Measurements from ENCODE around the gene PCLO. TPM values are rescaled to one million over a fixed set of nuclear protein-coding genes. Genes with fewer than 3 reads are reported as not detected.

Gene PCLO
- polyA plus RNA-seq, 1 donor (not counting 4 experiments of a cell fraction or from before 2014, with no cell fraction given): 1.8 TPM

- DNase-seq (ENCODE audit: low read depth, low spot score): no peak
- no peak overlapping the region for H3K9ac ChIP-seq (ENCODE audit: control insufficient read depth, extremely low read depth, insufficient read depth, low read length)
These were observed 108.7 kb downstream of the PCLO start for GRCh38 chr7:83053965-83054364.

DNA sequence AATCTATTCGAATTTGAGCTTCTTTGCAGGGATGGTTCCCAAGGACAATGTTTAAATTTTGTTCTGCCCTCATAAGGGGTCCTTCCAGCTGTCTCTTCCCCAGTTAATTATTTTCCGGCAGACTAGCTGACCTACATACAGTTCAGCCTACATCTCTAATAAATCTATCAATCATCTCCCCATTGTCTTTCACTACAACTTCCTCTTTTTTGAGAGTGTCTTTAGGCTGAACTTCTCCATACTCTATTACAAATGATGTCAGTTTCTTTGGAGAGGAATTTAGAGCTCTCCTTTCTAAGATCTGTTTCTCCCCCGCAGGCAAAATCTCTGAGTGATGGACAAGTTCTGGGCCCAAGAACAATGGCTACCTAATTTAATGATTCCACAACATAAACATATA, 122.2 kb downstream of the PCLO start:
- FAIRE-seq: no peak
- TF ChIP-seq, protein P1, sequence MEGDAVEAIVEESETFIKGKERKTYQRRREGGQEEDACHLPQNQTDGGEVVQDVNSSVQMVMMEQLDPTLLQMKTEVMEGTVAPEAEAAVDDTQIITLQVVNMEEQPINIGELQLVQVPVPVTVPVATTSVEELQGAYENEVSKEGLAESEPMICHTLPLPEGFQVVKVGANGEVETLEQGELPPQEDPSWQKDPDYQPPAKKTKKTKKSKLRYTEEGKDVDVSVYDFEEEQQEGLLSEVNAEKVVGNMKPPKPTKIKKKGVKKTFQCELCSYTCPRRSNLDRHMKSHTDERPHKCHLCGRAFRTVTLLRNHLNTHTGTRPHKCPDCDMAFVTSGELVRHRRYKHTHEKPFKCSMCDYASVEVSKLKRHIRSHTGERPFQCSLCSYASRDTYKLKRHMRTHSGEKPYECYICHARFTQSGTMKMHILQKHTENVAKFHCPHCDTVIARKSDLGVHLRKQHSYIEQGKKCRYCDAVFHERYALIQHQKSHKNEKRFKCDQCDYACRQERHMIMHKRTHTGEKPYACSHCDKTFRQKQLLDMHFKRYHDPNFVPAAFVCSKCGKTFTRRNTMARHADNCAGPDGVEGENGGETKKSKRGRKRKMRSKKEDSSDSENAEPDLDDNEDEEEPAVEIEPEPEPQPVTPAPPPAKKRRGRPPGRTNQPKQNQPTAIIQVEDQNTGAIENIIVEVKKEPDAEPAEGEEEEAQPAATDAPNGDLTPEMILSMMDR (optimal IDR thresholded peaks at IDR 0.05 in 1 of 3, IDR thresholded peaks at IDR 0.05 in 1 of 3, conservative IDR thresholded peaks at IDR 0.05 in 1 of 3; ENCODE audit: extremely low read depth in 1 of 3, insufficient read depth in 2 of 3, low read length in 3 of 3): no peak
- TF ChIP-seq EZH2 (IDR thresholded peaks at IDR 0.05; ENCODE audit: low read length): no peak

More at GRCh38 chr7:83053965-83054364, 108.7 kb downstream of the PCLO start:
- Histone ChIP-seq H2AFZ (ENCODE audit: control insufficient read depth, low read length) (no peak overlapping the region), H3K4me2 (ENCODE audit: control insufficient read depth, extremely low read depth, insufficient read depth, low read depth, low read length) (no peak overlapping the region), H3K27ac (ENCODE audit: control insufficient read depth, insufficient read depth, low read length) (no peak overlapping the region), H3K9me1 (ENCODE audit: control insufficient read depth, extremely low read depth, insufficient read depth, low read length) (no peaks in the 10 kb centered on the region), H4K20me1 (ENCODE audit: control insufficient read depth, extremely low read depth, insufficient read depth, low read length) (no peaks in the 10 kb centered on the region), H3K4me1 (ENCODE audit: control insufficient read depth, extremely low read depth, insufficient read depth, low read length) (no peaks in the 10 kb centered on the region), H3K4me3 (ENCODE audit: control insufficient read depth in 2 of 3, extremely low read depth in 1 of 3, insufficient read depth in 2 of 3, low read depth in 1 of 3, low read length in 3 of 3) (no peak overlapping the region), H3K27me3 (ENCODE audit: control insufficient read depth, extremely low read depth, insufficient read depth, low read length) (no peaks in the 10 kb centered on the region), H3K79me2 (ENCODE audit: control insufficient read depth, insufficient read depth, low read length) (no peaks in the 10 kb centered on the region), H3K9me3 (ENCODE audit: control insufficient read depth, low read depth, low read length) (no peaks in the 10 kb centered on the region), H3K36me3 (ENCODE audit: control insufficient read depth in 2 of 2, extremely low read depth in 1 of 2, insufficient read depth in 2 of 2, low read length in 2 of 2) (no peaks in the 10 kb centered on the region)
- dilution Hi-C loops (cut with MboI; ENCODE audit: extremely low pct_ligation_motif_present, low sequenced_read_pairs): no loop called here
- no peak for FAIRE-seq
- TF ChIP-seq, protein P1 (optimal IDR thresholded peaks at IDR 0.05 in 1 of 3, IDR thresholded peaks at IDR 0.05 in 1 of 3, conservative IDR thresholded peaks at IDR 0.05 in 1 of 3; ENCODE audit: extremely low read depth in 1 of 3, insufficient read depth in 2 of 3, low read length in 3 of 3): no peak
- TF ChIP-seq EZH2 (IDR thresholded peaks at IDR 0.05; ENCODE audit: low read length): no peak

More for the DNA sequence above, 122.2 kb downstream of the PCLO start:
- no peak for DNase-seq (ENCODE audit: low read depth, low spot score)
- no peaks in the 10 kb centered on the region for H3K36me3 ChIP-seq (ENCODE audit: control insufficient read depth in 2 of 2, extremely low read depth in 1 of 2, insufficient read depth in 2 of 2, low read length in 2 of 2)
- H3K27ac ChIP-seq (ENCODE audit: control insufficient read depth, insufficient read depth, low read length): no peak overlapping the region
- H3K4me1 ChIP-seq (ENCODE audit: control insufficient read depth, extremely low read depth, insufficient read depth, low read length): no peaks in the 10 kb centered on the region
- H3K27me3 ChIP-seq (ENCODE audit: control insufficient read depth, extremely low read depth, insufficient read depth, low read length): no peaks in the 10 kb centered on the region
- H2AFZ ChIP-seq (ENCODE audit: control insufficient read depth, low read length): no peak overlapping the region
- no peak overlapping the region for H3K4me2 ChIP-seq (ENCODE audit: control insufficient read depth, extremely low read depth, insufficient read depth, low read depth, low read length)
- no peaks in the 10 kb centered on the region for H3K9me3 ChIP-seq (ENCODE audit: control insufficient read depth, low read depth, low read length)
- no peaks in the 10 kb centered on the region for H4K20me1 ChIP-seq (ENCODE audit: control insufficient read depth, extremely low read depth, insufficient read depth, low read length)
- no peaks in the 10 kb centered on the region for H3K79me2 ChIP-seq (ENCODE audit: control insufficient read depth, insufficient read depth, low read length)
- H3K9ac ChIP-seq (ENCODE audit: control insufficient read depth, extremely low read depth, insufficient read depth, low read length): no peak overlapping the region
- H3K4me3 ChIP-seq (ENCODE audit: control insufficient read depth in 2 of 3, extremely low read depth in 1 of 3, insufficient read depth in 2 of 3, low read depth in 1 of 3, low read length in 3 of 3): no peak overlapping the region
- dilution Hi-C loops (cut with MboI; ENCODE audit: extremely low pct_ligation_motif_present, low sequenced_read_pairs): no loop called here
- no peaks in the 10 kb centered on the region for H3K9me1 ChIP-seq (ENCODE audit: control insufficient read depth, extremely low read depth, insufficient read depth, low read length)

Measured in keratinocyte (primary cell).